ENCODE results near the gene HOXD10.

Gene HOXD10

DNA sequence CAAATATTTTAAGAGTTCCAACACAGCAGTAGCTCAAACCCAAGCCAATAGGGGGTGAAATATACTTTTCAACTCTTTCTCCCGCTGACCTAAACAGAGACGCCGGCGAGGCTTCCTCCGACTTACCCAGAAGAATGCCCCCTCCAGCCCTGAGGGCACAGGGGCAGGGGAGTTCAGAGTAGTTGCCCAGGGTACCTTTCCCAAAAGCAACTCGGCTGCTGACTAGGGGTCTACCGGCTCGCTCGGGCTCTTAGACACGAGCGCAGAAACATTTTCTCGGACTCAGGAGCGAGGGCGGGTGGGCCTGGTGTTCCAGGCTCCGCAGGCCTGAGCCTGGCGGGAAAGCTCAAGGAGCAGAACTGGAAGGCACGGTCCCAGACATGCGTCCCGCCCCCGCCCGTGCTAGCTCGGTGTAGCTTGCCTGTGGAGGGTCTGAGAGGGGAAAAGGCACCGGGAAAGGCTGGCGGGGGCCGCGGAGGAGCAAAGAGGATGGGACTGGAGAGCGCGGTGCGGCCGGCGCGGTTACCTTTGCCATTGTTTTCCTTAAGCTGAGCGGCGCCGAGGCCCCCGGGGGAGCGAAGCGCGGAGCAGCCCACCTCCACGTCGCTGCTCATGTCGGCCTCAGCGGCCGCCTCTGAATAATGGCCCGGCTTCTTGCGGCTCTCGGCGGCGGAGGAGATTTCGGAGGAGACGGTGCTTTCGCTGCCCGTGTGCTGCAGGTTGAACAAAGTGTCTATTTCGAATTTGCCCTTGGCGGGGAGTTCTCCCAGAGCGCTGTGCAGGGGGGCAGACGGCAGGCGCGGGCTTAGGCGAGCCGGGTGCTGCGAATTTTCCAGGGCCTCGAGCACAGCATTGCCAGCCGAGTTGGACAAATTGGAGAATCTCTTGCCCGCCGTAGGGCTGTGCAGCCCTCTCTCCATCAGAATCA, 33.5 kb upstream of the HOXD10 start:
- DNase-seq = no peak

DNA sequence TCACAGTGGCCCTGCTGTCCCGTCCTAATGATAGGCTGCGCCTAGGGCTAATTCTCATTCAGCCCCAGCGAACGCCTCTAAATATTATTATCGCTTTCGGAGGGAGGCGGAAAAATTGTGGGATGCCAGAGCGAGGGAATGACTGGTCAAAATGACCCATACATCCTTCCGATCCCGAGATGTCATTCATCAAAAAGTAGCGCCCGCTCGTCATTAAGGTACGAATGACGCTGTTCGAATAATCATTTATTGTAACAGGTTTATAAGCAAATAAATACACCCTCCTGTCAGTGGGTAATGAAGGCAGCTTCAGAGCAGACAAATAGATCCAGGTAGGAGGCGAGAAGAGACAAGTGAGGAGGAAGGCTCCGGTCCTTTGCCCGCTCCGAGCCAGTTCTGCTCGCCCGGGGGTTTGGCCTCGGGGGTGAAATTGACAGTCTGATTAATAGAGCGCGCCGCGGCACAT, 32.7 kb upstream of the HOXD10 start, which contains the start of gene EVX2:
EVX2 (minus strand) TSS at position 167 of the 466 bp plus-strand sequence. CDS start 186 bp downstream, outside the sequence.
- DNase-seq = no peak

DNA sequence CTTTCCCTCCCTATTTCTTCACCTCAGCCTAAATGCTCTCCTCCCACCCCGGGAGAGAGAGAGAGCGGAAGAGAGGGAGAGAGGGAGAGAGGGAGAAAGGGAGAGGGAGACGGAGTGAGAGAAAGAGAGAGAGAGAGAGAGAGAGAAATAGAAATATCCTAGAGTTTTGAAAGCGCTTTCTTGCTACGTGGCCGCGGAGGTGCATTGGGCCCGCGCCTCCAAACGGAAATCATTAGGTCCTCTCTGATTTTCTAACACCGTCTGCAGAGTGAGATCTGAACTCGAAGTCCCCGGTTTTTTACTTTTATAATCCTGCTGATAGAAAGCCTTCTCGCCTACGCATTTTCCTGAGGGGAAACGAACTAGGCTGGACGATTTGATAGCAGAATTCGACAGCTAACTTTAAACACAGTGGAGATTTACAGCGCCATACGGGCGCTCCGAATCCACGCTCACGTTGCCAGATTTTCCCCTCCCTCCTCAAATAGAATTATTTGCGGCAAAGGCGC, 31.9 kb upstream of the HOXD10 start:
- DNase-seq = no peak

DNA sequence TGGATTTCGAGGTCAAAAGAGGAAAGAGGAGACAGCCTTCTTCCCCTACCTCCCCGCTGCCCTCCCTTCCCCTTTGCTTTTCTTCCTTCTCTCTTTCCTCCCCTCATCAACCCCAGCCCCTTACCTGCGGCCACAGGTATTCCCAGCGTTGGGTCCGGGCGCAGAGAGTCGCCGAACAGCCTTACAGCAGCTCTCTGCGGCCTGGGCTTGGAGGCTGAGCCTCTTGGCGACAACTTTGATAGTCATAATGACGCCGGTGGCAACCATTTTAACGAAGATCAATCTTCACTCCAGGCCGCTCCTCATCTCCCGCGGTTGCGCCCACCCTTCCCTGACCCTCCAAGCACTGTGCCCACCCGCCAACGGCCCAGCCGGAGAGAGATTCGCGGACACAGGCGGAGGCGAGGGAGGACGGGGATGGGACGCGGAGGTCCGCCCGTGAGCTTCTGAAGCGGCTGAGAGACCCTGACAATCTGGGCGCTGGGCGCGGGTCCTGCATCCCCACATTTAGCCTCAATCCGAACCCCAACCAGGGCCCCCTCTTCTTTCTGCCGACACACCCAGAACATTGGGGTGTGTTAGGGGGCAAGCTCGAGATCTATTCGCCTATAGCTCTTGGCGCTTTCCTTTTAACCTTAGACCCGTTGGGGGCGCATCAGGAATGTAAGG, 31.3 kb upstream of the HOXD10 start:
- DNase-seq = no peak

DNA sequence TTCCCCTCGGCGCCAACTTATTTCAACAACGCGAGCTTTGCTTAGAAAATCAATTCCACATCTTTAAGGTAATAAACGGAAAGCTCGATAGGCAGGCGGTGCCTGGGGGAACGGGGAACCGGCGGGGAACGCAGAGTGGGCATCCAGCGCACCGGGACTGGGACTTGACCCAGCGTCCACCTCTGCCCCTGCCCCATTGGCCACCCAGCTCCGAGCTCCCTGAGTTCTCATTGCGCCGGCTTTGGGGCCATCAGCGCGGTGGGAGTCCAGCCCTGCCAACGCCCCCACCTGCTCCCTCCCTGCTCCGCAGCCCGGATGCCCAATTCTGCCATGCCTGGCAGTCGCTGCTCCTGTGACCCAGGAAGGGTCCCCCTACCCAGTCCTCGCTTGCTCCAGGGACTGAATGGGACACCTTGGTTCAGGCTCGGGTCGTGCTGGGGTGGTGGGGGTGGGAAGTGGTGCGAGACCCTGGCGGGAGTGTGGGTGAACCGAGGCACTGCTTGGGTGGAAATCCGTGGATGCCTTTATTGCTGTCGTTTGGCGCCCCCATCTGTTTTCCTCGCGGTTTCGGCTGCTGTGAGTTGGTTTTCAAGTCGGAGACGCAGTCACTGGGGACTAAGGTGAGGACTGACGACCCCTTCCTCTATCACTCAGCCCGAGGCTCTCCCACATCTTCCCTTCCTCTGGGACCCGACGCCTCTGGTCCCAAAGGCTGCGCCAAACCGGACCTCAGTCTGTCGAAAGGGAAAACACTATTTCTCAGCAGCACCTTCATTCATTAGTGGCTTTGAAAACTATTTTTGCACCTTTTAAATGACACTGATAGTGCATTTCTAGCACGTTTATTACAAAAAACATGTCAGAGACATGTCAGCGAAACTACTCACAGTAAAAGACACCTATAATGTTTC, 30.5 kb upstream of the HOXD10 start:
- no peak for DNase-seq

DNA sequence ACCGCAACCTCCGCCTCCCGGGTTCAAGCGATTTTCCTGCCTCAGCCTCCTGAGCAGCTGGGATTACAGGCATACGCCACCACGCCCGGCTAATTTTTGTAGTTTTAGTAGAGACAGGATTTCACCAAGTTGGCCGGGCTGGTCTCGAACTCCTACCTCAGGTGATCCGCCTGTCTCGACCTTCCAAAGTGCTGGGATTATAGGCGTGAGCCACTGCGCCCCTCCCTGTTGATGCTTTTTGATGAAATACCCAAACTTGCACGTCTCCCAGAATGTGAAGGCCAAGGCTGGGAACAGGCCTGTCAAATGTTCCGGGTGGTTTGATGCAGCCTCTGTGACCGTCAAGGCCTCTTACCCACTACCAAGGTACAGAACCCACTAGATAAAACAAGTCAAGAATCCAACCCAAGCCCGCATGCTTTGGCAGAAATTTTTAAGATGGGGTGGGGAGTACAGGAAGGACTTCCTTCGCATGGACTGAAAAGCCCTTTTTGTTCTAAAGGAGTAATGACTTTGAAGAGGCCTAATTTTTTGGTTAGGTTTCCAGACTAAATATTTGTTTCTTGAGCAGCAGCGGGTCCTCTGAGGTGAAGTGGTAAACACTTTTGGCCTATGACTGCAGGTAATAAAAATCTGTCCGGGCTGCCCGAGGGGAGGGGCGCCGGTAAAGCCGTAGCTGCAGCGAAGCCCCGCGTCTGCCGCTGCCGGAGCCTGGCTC, 29.1 kb upstream of the HOXD10 start:
- DNase-seq = no peak

DNA sequence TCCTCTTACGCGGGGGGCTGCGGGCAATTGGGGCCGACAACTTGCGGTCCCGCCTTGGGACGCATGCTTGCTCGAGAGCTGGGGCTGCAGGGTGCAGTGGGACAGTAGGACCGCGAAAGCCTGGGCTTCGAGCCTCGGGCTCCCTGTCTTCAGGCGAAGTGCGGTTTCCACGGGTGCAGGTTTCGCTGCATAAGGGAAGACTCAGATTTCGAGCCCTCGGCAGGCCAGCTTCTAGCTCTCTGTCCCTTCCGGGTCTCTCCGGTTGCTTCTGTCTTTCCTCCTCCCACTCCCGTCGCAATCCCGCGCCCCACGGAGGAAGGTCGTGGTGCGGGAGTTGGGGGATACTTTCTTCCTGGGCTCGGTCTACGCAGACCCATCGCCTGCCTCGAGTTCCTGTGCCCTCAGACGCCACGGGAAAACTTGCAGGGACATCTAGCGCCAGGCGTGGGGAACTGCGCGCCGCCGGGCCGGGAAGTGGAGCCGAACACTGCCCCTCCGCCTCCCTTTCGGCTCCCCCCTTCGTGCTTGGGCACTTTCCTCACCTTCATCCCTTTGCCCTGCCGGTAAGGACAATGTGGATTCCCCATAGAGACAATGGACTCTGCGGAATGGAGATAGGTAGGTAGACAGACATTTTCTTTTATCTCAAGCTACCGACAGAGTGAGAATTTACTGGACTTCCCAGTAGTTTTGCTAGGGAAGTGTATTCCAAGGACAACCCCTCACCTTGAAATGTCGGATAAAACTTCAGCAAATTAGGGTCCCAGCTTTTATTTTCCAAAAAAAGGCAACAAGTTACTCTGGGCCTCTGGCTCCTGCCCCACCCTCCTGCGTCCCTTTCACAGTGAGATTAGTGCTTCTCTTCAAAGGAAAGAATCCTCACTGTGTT, 28.3 kb upstream of the HOXD10 start:
- no peak for DNase-seq

DNA sequence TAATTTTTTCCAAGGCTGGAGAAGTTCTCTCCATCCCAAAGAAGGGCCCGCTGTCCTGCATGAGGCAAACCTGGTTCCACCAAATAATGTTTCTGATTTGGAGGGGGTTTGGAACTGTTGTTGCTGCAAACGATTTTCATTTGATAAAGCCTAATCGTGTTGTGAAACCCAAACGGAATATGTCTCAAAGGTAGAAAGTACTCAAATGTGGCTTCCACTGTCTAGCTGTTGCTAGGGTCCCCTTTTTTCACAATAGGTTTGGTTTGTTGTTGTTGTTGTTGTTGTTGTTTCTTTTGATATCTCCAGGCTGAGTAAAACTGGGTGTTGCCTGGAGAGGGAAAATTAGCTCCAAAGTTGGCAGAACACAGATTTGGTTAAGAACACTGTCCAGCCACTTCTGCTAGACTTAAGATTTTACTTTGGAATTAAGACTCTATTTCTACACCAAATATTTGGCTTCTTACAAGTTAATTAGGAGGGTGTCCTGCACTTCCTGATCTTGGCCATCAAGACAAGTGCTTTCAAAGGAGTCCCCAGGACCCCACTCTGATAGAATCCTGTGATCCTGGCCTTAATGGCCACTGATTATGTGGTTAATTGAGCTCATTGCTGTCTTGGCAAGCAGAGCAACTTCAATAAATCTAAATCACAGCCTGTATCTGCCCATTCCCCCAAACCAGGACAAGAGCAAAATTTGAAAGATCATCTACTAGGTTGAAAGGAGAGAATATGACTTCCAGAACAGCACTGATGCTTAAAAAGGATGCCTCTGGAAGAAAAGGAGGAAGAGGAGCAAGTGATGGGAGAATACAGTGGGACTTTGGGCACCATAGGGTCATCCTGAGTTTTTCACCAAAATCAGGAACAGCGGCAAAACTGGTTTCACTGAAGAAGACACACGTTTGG, 27.4 kb upstream of the HOXD10 start:
- no peak for DNase-seq

DNA sequence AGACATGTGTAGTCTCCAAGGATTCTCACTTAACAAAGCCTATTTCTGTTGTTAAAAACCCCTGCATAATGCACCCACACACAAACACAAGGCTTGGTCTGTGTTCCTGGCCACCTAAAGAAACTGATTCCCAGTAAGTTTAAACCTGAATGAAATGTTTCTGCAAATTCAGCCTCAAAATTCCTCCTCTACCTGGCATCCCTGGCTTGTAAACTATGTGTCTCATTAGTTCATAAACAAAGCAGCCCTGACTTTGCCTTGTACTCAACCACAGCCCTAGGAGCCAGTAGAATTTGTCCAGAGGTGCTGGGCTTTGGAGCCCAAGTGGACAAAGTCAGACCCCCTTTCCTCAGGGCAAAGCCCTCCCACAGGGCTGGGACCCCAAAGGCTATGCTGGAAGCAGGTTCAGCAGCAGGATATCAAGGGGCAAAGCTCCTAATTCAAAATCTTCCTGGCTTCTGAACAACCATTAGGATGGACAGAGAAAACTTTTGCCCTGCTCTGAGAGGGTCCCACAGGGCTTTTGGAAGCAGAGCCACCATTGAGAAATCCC, 26.7 kb upstream of the HOXD10 start:
- no peak for DNase-seq

DNA sequence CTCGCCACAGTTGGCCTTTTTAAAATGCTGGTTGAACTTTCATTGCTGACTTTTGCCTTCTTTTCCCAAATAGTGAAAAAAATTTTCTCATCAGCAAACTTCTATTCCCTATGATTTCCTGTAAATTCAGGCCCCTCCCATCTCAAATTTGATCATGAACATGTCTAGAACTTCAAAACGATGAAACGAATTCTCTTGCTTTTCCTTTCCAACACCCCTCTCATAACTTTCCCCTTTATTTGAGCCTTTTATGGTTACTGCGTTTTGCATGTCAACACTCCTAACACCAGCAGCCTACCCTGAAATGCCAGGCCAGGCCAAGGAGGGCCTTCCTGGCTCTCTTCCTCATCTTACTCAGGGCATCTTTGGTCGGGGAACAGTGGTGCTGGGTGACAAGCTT, 25.7 kb upstream of the HOXD10 start:
- no peak for DNase-seq

DNA sequence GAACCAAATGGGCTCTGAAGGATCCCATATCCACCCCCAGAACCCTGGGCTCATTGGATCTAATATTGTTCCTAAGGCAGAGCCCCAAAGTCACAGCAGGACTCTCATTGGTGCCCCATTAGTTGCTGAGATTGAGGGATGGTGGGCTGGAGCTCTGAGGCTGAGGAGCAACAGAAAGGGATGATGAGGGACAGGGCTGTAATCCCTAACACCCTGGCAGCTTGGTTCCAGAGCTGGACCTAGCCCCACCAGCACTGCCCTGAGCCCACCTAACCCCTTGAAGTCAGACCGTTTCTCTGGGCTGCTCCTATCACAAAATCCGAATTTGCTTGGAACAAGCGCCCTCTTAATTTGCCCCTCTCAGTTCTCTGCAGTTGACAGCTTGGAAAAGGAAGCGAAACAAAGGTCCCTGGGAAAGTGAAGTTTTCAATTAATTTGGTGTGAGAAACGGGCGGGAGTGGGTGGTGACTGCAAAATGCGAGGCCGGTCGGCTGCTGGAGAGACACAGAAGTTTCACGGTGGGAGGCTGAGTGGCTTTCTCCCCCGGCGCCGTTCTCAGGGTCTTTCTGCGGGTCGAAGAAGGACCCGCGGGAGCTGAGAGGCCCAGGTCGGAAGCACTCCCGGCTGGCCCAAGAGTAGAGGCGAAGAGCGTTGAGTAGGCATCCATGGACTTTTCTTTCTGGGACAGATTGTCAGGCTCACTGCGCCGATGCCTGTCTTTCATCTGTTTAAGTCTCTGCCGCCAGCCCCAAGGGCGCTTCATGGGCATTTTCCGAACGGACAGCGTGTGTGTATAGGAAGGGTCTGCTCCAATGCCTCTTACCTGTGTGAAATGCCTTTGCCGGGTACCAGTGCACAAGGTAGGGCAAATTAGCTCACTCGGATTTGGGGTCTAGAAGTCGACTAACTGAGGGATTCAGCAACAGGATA, 25.0 kb upstream of the HOXD10 start:
- no peak for DNase-seq

DNA sequence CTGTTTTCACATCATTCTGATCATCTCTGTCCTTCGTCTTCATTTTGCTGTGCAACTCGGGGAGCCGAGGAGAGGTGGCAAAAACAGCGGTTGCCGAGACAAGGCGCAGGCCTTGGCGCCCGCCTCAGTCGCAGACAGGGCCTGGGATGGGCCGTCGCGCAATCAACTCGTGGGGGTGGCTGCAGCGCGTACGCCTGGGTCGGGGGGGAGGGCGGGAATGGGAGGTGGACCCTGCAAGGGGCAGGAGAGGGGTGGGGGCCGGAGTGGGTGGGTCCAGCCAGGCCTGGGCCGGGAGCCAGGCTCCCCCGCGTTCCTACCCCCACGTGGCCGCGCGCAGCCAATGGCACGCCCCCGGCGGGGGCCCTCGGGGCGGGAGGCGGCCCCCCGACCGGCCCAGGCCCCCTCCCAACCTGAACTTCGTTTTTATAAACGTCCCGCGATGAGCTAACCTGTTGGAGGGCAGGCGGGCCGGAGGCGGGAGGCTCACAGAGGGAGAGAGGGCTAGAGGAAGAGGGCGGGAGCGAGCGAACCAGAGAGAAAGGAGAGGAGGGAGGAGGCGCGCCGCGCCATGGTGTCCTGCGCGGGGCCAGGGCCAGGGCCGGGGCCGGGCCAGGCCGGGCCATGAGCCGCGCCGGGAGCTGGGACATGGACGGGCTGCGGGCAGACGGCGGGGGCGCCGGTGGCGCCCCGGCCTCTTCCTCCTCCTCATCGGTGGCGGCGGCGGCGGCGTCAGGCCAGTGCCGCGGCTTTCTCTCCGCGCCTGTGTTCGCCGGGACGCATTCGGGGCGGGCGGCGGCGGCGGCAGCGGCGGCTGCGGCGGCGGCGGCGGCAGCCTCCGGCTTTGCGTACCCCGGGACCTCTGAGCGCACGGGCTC, 24.1 kb upstream of the HOXD10 start, which contains the start of gene HOXD13:
HOXD13 (plus strand) TSS at position 452 of the 875 bp plus-strand sequence; CDS start at position 622, 170 bp downstream.
- DNase-seq = no peak

DNA sequence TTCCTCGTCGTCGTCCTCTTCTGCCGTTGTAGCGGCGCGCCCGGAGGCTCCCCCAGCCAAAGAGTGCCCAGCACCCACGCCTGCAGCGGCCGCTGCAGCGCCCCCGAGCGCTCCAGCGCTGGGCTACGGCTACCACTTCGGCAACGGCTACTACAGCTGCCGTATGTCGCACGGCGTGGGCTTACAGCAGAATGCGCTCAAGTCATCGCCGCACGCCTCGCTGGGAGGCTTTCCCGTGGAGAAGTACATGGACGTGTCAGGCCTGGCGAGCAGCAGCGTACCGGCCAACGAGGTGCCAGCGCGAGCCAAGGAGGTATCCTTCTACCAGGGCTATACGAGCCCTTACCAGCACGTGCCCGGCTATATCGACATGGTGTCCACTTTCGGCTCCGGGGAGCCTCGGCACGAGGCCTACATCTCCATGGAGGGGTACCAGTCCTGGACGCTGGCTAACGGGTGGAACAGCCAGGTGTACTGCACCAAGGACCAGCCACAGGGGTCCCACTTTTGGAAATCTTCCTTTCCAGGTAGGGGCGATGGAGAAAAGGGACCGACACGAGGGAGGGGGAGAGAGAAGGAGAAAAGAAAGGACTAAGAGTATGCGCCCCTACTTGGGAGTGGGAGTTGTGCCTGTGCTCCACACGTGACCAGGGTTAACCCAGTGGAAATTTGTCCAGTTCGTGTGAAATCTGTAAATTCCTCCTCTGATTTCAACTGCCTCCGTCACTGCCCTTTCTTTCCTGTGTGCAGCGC, 23.3 kb upstream of the HOXD10 start:
- no peak for DNase-seq

DNA sequence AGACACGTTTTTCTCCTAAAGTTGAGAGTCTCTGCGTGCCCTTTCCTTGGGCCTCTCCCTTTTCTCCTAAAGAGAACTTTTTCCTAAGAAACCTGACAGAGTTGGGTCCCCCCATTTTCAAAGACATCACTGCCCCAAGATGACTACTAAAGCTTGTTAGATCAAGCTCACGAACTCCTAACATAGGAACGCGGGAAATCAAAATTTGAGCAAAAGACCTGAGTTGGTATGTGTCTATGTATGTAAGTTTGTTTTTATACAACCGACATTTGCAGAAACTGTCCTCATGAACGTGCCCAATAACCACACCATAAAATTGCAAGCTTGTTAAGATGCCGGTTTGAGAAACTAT, 22.7 kb upstream of the HOXD10 start:
- DNase-seq = no peak

DNA sequence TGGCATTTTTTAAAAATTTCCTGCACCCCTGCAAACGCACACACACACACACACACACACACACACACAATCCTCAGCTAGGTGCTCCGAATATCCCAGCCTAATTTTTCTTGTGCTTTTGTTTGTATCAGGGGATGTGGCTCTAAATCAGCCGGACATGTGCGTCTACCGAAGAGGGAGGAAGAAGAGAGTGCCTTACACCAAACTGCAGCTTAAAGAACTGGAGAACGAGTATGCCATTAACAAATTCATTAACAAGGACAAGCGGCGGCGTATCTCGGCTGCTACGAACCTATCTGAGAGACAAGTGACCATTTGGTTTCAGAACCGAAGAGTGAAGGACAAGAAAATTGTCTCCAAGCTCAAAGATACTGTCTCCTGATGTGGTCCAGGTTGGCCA, 22.2 kb upstream of the HOXD10 start:
- no peak for DNase-seq

DNA sequence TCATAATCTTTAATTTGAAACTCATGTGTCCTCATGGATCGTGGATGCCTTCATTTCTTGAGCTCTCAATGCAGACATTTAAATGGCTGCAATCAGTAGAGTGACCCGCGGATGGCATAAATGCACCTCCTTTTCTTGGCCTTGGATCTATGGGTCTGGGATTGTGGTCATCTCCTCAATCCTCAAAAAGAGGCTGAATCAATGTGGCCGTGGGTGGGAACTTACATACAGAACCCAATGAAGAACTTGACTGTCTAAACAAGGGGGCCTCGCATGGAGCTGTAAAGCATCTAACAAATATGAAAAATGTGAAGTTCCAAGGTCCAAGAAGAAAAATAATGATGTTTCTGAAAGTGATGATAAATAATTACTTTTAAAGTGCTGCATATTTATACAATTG, 21.2 kb upstream of the HOXD10 start:
- DNase-seq = no peak
